Activated CD4-positive, CD25-positive, alpha-beta regulatory T cell treated with anti-CD3 and anti-CD28 coated beads, Interleukin-2, amount 50 U/mL, for 72 hours (primary cell): Measurements from ENCODE around the gene TRAPPC2L.
"Not testable (repeated sequence)": the region's sequence is repeated elsewhere in the genome, so short reads cannot be mapped to it uniquely, and the experiment has no call there.

Experiments used
- DNase-seq: peaks from one replicate; pipeline ENCODE4 v3.0.0; 2021

TRAPPC2L gene

GRCh38 chr16:88819126-88819525 is 37.8 kb upstream of the TRAPPC2L start:
- no peak for DNase-seq

- no peak for DNase-seq
Observed at GRCh38 chr16:88820385-88821025, 36.4 kb upstream of the TRAPPC2L start.

GRCh38 chr16:88821168-88821850 is 35.6 kb upstream of the TRAPPC2L start:
- no peak for DNase-seq

GRCh38 chr16:88822281-88823040 is 34.5 kb upstream of the TRAPPC2L start:
- DNase-seq = no peak

- not testable (repeated sequence) for DNase-seq
Observed at GRCh38 chr16:88823646-88824045, 33.3 kb upstream of the TRAPPC2L start.

GRCh38 chr16:88824256-88825077 is 32.5 kb upstream of the TRAPPC2L start:
- DNase-seq = no peak

- DNase-seq = no peak
Observed at GRCh38 chr16:88825146-88825545, 31.8 kb upstream of the TRAPPC2L start.

GRCh38 chr16:88826070-88826840 is 30.7 kb upstream of the TRAPPC2L start:
- no peak for DNase-seq

- DNase-seq = no peak
Observed at GRCh38 chr16:88827727-88828126, 29.2 kb upstream of the TRAPPC2L start.

GRCh38 chr16:88828711-88829110 is 28.2 kb upstream of the TRAPPC2L start:
- DNase-seq = no peak

GRCh38 chr16:88830258-88830657 is 26.7 kb upstream of the TRAPPC2L start:
- no peak for DNase-seq

GRCh38 chr16:88830783-88831182 is 26.1 kb upstream of the TRAPPC2L start:
- DNase-seq = no peak

- DNase-seq = no peak
Observed at GRCh38 chr16:88831838-88832237, 25.1 kb upstream of the TRAPPC2L start.

- no peak for DNase-seq
Observed at GRCh38 chr16:88833086-88833485, 23.8 kb upstream of the TRAPPC2L start.

- no peak for DNase-seq
Observed at GRCh38 chr16:88834670-88835069, 22.3 kb upstream of the TRAPPC2L start.

GRCh38 chr16:88835383-88835782 is 21.5 kb upstream of the TRAPPC2L start:
- DNase-seq = no peak

- no peak for DNase-seq
Observed at GRCh38 chr16:88835818-88836217, 21.1 kb upstream of the TRAPPC2L start.

GRCh38 chr16:88836791-88837190 is 20.1 kb upstream of the TRAPPC2L start:
- DNase-seq = no peak

- no peak for DNase-seq
Observed at GRCh38 chr16:88837806-88838205, 19.1 kb upstream of the TRAPPC2L start.

GRCh38 chr16:88838566-88838965 is 18.4 kb upstream of the TRAPPC2L start:
- DNase-seq = no peak

GRCh38 chr16:88839026-88839529 is 17.8 kb upstream of the TRAPPC2L start:
- no peak for DNase-seq
